Neural progenitor cell (in vitro differentiated cells): ENCODE data around the gene PARK7. TPM values are rescaled to one million over a fixed set of nuclear protein-coding genes. Genes with fewer than 3 reads are reported as not detected.

ENCODE experiments used
- DNase-seq: peaks from one replicate; pipeline ENCODE4 v3.0.0-alpha.2; 2016; ENCODE audit warnings: low spot score
- H2AFZ ChIP-seq: fragments of 200-600 bp; sonication (generic); replicated peaks from 2 replicates; pipeline ENCODE4 v1.6.1; 2016; ENCODE audit warnings: antibody characterized with exemption
- H3F3A ChIP-seq: fragments of 200-600 bp; sonication (generic); 2 replicates; pipeline ENCODE4 v1.6.1; 2016; ENCODE audit warnings: antibody characterized with exemption, low read depth
- H3K27ac ChIP-seq: fragments of 200-600 bp; sonication (generic); 2 replicates; pipeline ENCODE4 v1.5.1; 2016; ENCODE audit warnings: mild to moderate bottlenecking
- H3K27me3 ChIP-seq: fragments of 200-600 bp; sonication (generic); 2 replicates; pipeline ENCODE4 v1.6.1; 2016; ENCODE audit warnings: mild to moderate bottlenecking, moderate library complexity
- H3K36me3 ChIP-seq: fragments of 200-600 bp; sonication (generic); 2 replicates; pipeline ENCODE4 v1.5.1; 2016
- H3K4me1 ChIP-seq: fragments of 200-600 bp; sonication (generic); 2 replicates; pipeline ENCODE4 v1.6.1; 2016; ENCODE audit warnings: mixed run types
- H3K4me2 ChIP-seq: fragments of 200-600 bp; sonication (generic); 2 replicates; pipeline ENCODE4 v1.6.1; 2016
- H3K4me3 ChIP-seq: fragments of 200-600 bp; sonication (generic); 2 replicates; pipeline ENCODE4 v1.5.1; 2016
- H3K79me2 ChIP-seq: fragments of 200-600 bp; sonication (generic); 2 replicates; pipeline ENCODE4 v1.6.1; 2016; ENCODE audit warnings: low read depth
- H3K9ac ChIP-seq: fragments of 200-600 bp; sonication (generic); 2 replicates; pipeline ENCODE4 v1.6.1; 2016
- H3K9me3 ChIP-seq: fragments of 200-600 bp; sonication (generic); 2 replicates; pipeline ENCODE4 v1.5.1; 2016; ENCODE audit warnings: low read depth
- H4K20me1 ChIP-seq: fragments of 200-600 bp; sonication (generic); 2 replicates; pipeline ENCODE4 v1.6.1; 2016; ENCODE audit warnings: low read depth
- H3K27ac Mint-ChIP-seq: 3 replicates; pipeline ENCODE4 v1.8.0; 2021; ENCODE audit warnings: mixed read lengths
- H3K27me3 Mint-ChIP-seq: 2 replicates; pipeline ENCODE4 v1.8.0; 2022; ENCODE audit warnings: low read depth, mild to moderate bottlenecking, inconsistent platforms, moderate library complexity, mixed read lengths; ENCODE audit not compliant: insufficient read depth
- H3K36me3 Mint-ChIP-seq: 3 replicates; pipeline ENCODE4 v1.8.0; 2021; ENCODE audit warnings: mixed read lengths
- H3K4me1 Mint-ChIP-seq: 3 replicates; pipeline ENCODE4 v1.8.0; 2021; ENCODE audit warnings: mixed read lengths
- H3K4me3 Mint-ChIP-seq: 3 replicates; pipeline ENCODE4 v1.8.0; 2021; ENCODE audit warnings: mild to moderate bottlenecking, moderate library complexity, mixed read lengths
- H3K9me3 Mint-ChIP-seq: 3 replicates; pipeline ENCODE4 v1.8.0; 2020; ENCODE audit warnings: mixed read lengths
- CTCF ChIP-seq: fragments of 200-600 bp; sonication (generic); IDR thresholded peaks from 2 replicates; pipeline ENCODE4 v1.5.1; 2017; ENCODE audit warnings: antibody characterized with exemption, mild to moderate bottlenecking
- EZH2 ChIP-seq: fragments of 200-600 bp; sonication (generic); IDR thresholded peaks from 2 replicates; pipeline ENCODE4 v1.6.1; 2017; ENCODE audit warnings: antibody characterized with exemption, mild to moderate bottlenecking, moderate library complexity
- EZH2phosphoT487 ChIP-seq: fragments of 200-600 bp; sonication (generic); IDR thresholded peaks from 2 replicates; pipeline ENCODE4 v1.6.1; 2017; ENCODE audit warnings: antibody characterized with exemption
- small RNA-seq: library from RNA; depleted of rRNA; stranded (forward); fragments of <200 nt; gene quantifications from one replicate; pipeline ENCODE3, GENCODE V24; 2015
- total RNA-seq: library from RNA; depleted of rRNA; stranded (reverse); fragments of >200 nt; gene quantifications from 2 replicates; pipeline ENCODE4 v1.2.3, GENCODE V29; 2015; ENCODE audit warnings: low replicate concordance

The PARK7 gene
- total RNA-seq, 1 donor from 2014 or later, result 214 TPM

DNA sequence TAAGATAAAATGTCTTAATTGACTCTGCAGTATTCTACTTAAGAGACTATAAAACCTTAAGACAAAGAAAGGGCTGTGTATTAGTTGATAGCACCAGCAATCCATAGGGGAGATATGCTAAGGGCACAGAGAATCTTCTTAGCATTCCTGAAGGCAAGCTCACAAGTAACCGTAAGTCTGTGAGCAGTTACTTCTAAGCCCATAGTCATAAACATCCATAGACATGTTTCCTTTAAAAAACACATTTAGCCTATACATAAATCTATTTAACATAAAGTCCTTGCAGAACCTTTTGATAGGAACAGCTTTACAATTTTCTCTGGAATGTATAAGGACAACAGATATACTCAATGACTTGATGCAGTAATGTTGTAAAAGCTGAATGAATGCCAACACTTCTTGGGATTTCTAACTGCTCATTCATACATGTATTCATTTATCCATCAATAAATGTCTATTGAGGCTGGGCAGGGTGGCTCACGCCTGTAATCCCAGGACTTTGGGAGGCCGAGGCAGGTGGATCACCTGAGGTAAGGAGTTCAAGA, 70.9 kb downstream of the PARK7 start:
- no peak overlapping the region for H3K27ac Mint-ChIP-seq
- Histone ChIP-seq H3K9me3 (no peaks in the 10 kb centered on the region), H3K4me3 (no peak overlapping the region), H3F3A (peaks cover 8% of the 10 kb centered on the region), H3K27ac (no peak overlapping the region), H3K79me2 (no peaks in the 10 kb centered on the region), H4K20me1 (no peaks in the 10 kb centered on the region), H3K9ac (no peak overlapping the region), H2AFZ (no peak overlapping the region), H3K27me3 (no peaks in the 10 kb centered on the region), H3K4me2 (no peak overlapping the region), H3K36me3 (no peaks in the 10 kb centered on the region), H3K4me1 (peaks cover 8% of the 10 kb centered on the region)
- no peaks in the 10 kb centered on the region for H3K9me3 Mint-ChIP-seq
- DNase-seq, result no peak
- TF ChIP-seq EZH2phosphoT487 (no peak), EZH2 (no peak), CTCF (no peak)
- H3K27me3 Mint-ChIP-seq, result no peaks in the 10 kb centered on the region
- no peak overlapping the region for H3K4me3 Mint-ChIP-seq
- no peaks in the 10 kb centered on the region for H3K36me3 Mint-ChIP-seq
- peaks cover 10% of the 10 kb centered on the region for H3K4me1 Mint-ChIP-seq

DNA sequence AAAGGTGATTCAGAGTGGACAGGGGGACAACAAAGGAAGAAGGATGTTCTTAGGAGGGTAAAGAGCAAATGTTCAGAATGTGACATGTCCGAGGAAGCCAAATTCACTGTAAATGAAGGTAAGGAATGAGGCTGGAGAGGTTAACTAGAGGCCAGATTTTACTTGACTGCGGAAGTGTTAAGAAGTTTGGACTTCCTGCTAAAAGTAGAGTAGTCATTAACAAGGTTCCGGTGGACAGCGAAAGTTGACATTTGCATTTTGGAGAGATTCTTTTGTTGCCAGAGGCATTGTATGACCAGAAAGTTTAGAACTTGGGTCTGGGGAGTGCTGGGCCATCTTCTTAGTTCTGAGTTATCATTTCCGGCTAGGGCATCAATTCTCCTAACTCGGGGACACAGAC, 71.8 kb downstream of the PARK7 start:
- Mint-ChIP-seq H3K27me3 (no peaks in the 10 kb centered on the region), H3K9me3 (no peaks in the 10 kb centered on the region), H3K4me1 (peaks cover 1% of the 10 kb centered on the region), H3K27ac (no peak overlapping the region), H3K36me3 (no peaks in the 10 kb centered on the region), H3K4me3 (no peak overlapping the region)
- TF ChIP-seq CTCF, result no peak
- TF ChIP-seq EZH2, result no peak
- TF ChIP-seq EZH2phosphoT487, result no peak
- Histone ChIP-seq H3K79me2 (no peaks in the 10 kb centered on the region), H3K4me3 (no peak overlapping the region), H4K20me1 (no peaks in the 10 kb centered on the region), H3F3A (no peaks in the 10 kb centered on the region), H3K9me3 (no peaks in the 10 kb centered on the region), H3K4me1 (no peaks in the 10 kb centered on the region), H2AFZ (no peak overlapping the region), H3K27me3 (no peaks in the 10 kb centered on the region), H3K9ac (no peak overlapping the region), H3K36me3 (no peaks in the 10 kb centered on the region), H3K4me2 (no peak overlapping the region), H3K27ac (no peak overlapping the region)
- no peak for DNase-seq

Small RNA genes lying within 50 kb of the gene (small RNA-seq; reads per million reads assigned to genes)
- not detected for gene RF00019

Other genes with a start within 250 kb of the PARK7 start
- 50.3 and 66.6 TPM in 2 replicates for gene VAMP3, start 190.4 kb upstream of the PARK7 start, total RNA-seq
- 3.6 and 6.1 TPM in 2 replicates for gene PER3, start 177.4 kb upstream of the PARK7 start, total RNA-seq
- gene UTS2, start 108.6 kb upstream of the PARK7 start, total RNA-seq, result not detected in 2 replicates
- gene TNFRSF9, start 20.9 kb upstream of the PARK7 start, total RNA-seq, result not detected in 2 replicates
- 35.3 and 44.8 TPM in 2 replicates for gene ERRFI1, start 64.6 kb downstream of the PARK7 start, total RNA-seq